Activated gamma-delta T cell treated with anti-CD3 and anti-CD28 coated beads, Interleukin-2, amount 50 U/mL, for 16 hours (primary cell): ENCODE results near the gene PLEKHN1.
"Not testable (repeated sequence)": the region's sequence is repeated elsewhere in the genome, so short reads cannot be mapped to it uniquely, and the experiment has no call there.

Experiments used
- DNase-seq: peaks from one replicate; pipeline ENCODE4 v3.0.0-alpha.2; 2020; ENCODE audit warnings: low read depth

The PLEKHN1 gene

DNA sequence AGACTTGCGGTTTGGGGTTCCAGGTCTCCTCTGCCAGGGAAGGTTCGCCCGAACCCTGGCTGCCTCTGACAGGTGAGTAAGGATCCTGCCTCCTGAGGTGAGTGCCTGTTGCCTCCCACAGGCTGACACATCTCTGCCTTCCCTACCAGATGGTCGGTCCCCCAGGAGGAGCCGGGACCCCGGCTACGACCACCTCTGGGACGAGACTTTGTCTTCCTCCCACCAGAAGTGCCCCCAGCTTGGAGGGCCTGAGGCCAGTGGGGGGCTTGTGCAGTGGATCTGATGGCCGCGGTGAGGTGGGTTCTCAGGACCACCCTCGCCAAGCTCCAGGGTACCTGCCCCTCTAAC lies 8.0 kb downstream of the PLEKHN1 start:
- no peak for DNase-seq

DNA sequence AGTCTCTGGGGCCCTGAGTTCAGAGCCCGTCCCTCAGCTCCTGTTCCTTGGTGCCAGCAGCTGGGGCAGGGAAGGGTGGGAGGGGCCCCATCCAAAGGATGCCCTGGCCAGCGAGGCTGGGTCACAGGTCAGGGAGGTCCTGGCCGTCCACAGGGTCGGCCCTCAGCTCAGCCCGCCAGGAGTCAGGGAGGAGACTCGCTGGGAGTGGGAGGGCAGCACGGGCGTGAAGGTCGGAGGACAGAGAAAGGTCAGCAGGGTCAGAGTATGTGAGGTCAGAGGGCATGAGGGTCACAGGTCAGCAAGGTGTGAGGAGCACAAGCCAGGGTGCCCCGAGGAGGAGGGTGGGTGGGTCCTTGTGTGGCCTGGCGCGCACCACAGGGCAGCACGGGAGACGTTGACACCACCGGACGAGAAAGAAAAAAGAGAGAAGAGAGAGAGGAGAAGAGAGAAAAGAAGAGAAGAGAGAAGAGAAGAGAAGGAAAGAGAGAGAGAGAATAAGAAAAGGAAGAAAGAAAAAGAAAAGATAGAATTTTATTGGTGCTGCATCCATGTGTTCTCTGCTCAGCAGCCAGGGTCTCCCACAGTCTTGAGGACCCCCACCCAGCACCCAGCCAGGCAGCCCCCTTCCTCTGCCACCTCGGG lies 8.5 kb downstream of the PLEKHN1 start:
- DNase-seq = no peak

DNA sequence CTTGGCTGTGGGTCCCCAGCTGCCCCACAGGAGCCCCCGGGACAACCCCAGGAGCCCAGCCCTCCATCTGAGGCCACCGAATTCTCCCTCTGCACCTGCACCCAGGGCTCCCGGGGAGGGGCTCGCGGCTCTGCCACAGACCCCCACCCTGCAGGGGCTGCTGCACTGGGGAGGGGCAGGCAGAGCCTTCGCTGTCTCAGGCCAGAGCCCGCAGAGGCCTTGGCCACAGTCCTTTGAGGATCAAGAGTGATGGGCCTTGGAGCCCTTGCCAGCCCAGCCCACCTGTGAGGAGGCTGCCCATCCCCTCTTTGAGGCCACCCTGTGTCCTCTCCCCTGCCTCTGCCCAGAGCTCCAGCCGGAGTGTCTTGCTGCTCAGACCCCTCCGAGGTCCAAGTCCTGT lies 9.1 kb downstream of the PLEKHN1 start:
- DNase-seq = no peak

DNA sequence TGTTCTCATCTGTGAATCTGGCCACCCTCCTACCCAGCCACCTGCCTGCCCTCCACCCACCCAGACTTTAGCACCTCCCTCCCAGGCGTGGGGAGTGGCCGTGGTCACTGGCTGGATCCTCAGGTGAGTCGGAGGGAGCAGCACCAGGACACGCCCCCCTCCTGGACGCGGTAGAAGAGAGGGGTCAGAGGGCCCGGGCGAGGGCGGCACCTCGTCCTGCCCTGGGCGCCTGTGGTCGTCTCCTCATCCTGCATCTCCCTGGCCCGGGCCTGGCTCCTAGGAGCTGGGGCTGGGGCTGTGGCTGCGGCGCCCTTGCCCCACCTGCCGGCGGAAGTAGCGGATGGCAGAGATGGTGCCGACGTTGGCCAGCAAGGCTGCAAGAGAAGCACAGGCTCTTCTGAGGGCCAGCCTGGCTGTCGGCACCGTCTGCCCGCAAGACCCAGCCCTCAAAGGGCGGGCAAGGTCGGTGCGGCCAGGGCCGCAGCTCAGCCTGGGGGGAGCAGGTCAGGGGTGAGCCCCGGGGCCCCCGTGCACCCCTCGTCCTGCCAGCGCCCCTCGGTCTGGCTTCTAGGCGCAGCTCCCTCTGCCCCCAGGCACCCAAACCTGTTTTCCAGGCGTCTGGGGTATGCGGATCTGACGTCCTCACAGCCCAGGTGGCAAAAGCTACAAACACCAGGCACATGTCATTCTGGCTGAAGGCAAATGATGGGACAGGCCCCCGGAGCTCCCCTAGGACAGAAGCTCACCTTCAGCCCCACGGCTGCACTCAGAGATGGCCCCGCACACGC lies 9.8 kb downstream of the PLEKHN1 start:
- DNase-seq = peak; percentile 55

DNA sequence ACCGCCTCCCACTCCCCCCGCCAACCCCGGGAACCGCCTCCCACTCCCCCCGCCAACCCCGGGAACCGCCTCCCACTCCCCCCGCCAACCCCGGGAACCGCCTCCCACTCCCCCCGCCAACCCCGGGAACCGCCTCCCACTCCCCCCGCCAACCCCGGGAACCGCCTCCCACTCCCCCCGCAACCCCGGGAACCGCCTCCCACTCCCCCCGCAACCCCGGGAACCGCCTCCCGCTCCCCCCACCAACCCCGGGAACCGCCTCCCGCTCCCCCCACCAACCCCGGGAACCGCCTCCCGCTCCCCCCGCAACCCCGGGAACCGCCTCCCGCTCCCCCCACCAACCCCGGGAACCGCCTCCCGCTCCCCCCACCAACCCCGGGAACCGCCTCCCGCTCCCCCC lies 10.5 kb downstream of the PLEKHN1 start:
- DNase-seq = not testable (repeated sequence)

DNA sequence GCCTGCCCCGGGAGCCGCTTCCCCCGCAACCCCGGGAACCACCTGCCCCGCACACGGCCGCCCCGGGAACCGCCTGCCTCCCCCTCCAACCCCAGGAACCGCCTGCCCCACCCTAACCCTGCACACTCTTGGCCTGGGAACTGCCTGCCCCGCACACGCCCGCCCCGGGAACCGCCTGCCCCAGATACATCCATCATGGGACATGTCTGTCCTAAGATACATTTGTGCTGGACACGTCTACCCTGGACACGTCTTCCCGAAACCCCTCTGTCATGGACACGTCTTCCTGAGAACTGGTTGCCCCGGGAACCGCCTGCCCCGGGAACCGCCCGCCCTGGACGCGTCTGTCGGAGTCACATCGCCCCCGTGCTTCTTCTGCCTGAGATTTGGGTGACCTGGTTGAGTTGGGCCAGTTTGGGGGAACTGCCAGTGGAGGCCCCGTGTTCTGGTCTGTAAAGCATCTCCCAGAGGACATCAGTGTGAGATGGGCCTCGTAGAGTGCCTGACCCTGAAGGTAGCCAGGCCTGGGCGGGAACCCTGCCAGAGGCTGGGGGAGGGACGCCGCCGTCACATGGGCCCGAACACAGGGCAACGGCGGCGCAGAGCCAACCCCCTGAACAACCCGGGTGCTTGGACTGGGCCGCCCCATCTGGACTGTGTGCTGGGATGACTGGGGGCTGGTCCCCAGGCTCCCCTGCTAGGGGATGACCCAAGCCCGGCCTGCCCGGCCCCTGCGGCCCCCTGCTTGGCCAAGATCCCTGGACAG lies 12.0 kb downstream of the PLEKHN1 start:
- DNase-seq = no peak

DNA sequence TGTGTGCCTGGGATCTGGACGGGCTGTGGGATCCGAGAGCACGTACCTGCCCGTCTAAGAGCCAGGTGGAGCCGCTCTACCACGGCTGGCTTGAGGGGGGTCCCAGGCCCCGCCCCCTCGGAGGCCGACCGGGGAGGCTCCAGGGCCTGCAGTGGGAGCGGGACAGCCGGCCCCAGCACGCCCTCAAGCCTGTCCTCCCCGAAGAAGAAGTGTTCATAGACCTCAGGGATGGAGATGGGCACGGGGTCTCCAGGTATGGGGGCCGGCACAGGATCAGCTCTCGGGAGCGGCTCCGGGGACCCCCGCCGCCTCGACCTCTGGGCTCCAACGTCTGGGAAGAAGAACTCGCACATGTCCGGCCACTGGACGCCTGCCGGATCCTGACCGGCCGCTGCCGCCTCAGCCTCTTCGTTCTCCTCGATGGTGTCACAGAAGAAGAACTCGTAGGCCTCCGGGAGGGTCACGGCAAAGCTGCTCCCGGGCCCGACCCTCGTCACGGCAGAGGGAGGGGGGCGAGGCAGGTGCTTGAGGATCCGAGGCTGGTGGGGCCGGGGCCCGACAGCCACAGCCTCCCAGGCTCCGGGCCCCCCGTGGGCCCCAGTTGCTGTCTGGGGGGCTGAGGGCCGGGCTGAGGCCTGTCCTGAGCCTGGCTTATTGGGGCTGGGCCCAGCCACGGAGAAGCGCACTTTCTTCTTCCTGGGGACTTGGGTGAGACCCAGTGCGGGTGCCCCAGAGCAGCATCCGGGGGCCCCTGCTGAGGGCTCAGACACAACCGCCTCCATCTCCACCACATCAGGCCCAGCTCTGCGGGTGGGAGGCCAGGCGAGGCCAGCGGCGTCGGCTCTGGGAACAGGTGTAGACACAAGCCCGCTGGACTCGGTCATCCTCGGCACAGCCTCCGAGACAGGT lies 12.8 kb downstream of the PLEKHN1 start:
- DNase-seq = no peak

DNA sequence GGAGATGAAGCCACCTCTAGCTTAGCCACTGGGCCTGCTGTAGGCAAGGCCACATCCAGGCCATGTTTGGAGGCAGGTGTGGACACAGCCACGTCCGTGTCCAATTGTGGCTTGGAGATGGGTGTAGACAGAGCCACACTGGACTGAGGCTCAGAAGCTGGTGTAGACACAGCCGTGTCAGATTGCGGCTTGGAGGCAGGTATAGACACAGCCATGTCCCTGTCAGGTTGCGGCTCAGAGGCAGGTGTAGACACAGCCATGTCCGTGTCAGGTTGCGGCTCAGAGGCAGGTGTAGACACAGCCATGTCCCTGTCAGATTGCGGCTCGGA lies 13.4 kb downstream of the PLEKHN1 start:
- no peak for DNase-seq

DNA sequence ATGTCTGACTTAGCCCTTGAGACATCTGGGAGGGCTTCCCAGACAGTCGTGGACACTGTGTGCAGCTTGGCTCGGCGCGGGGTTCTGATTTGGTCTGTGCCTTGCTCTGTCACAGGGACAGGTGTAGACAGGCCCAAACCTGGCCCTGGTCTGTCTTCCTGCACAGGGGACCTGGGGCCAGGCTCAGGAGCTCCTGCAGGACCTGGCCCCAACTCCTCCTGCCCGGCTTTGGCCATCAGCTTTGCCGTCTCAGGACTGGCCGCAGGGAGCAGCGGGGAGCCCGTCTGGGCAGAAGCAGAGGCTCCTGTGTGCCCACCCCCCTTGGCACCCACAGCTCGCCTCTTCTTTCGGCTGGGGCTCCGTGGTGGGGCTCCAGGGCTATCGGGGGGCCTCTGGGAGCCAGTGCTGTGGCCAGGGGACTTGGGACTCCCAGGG lies 13.9 kb downstream of the PLEKHN1 start:
- DNase-seq = no peak

DNA sequence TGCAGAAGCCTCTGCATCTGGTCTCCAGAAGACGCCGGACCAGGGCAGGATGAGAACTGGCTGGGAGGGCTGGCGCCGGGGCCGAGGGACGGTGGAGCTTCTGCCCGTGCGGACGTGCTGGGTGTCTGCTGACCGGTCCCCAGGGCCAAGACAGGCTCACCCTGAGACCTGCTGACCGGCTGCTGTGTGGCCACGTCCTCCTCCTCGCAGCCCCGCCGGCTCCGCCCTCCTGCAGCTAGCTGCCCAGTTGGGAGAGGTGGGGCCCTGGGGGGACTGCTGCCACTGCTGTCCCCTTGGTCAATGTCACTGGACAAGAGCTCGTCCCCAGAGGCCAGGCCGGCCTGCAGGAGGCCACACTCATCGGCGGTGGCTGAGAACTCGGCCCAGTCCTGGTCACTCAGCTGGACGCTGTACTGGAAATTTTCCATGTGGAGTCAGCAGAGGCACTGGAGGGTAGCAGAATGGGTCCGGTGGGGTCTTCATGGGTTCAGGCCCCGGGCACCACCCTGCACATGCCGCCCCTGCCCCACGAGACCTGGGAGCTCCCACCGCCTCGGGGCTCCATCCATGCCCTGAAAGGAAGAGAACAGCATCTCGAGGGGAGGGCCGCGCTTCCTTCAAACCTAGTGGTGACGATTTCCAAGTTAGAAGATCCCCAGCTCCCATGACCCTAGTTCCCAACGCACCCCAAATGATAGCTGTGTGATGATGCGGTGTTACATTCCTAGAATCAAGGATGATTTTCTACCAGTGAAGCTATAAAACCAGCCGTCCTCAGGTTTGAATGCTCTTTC lies 14.5 kb downstream of the PLEKHN1 start:
- no peak for DNase-seq

DNA sequence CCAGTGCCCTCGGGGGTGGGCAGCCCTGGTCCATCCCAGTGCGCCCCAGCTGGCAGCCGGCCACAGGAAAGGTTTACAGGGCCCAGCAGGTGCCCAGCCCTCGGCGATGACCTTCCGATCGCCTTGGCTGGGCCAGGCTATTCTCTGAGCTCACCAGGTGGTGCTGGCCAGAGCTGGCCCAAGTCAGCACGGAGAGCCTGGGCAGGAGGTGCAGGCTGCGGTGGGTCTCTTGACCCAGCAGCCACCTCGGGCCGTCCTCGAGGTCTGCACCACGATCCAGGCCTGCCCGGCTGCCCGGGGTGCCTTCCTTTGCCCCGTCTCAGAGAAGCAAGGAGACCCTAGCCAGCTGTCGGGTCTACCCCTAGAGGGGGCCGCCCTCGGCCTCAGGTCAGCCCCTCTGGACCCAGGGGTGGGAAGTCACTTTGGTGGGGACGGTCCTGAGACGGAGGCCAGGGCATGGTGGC lies 15.2 kb downstream of the PLEKHN1 start:
- no peak for DNase-seq

DNA sequence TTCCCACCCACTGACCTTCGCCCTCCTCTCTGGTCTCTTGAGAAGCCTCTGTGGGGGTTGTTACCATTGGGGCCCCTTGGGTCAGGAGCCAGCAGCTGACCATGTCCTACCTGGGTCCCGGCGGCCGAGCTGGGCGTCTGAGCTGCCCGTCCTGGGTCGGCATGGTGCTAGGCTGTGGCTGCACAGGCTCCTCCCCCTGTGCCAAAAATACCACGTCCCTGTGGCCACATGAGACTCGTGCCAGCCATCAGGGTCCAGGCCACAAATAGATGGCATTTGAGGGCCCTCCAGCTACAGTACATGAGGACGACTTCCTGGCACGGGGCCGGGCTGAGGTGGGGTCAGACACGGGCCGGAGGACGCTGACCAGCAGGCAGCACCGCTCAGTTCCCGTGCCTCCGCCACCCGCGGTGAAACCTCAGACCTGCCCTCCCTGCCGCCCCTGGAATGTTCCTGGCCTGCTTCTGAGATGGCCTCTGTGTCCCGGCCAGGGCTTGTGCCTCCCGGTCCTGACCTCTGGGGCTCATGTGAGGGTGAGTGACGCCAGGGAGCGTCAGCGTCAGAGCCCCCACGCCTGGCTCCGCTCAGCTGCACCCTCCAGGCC lies 15.8 kb downstream of the PLEKHN1 start, which contains the start of gene PERM1:
Gene PERM1 (minus strand): TSS at position 139 of the 604 bp plus-strand sequence. CDS start 1,064 bp downstream, outside the sequence.
- no peak for DNase-seq

DNA sequence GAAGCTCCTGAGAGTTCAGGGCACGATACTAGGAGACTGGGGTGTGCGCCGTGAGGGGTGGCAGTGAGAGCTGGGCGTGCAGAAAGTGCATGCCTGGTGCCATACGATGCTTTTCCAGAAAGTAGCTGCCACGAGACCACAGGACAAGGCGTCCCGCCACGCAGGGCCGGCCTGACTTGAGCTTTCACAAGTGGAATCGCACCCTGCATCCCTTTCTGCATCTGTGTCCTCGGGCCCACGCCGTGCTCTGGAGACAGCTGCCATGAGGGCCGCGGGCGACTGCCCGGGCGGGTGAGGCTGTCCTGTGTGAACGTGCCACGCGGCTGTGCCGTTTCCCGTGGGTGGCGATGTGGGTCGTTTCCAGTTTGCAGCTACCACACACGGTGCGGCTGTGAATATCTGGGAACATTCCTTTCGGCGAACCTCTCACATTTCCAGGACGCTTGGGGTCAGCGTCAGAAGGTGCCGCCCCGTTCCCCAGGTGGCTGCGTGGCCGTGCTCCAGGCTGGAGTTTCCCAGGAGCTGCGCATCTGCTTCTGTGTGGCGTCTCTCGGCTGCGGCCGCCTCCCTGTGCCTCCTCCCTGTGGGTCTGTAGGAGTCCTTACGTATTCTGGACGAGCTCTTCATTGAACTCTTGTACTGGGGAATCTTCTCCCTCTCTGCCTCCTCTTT lies 16.6 kb downstream of the PLEKHN1 start:
- no peak for DNase-seq

DNA sequence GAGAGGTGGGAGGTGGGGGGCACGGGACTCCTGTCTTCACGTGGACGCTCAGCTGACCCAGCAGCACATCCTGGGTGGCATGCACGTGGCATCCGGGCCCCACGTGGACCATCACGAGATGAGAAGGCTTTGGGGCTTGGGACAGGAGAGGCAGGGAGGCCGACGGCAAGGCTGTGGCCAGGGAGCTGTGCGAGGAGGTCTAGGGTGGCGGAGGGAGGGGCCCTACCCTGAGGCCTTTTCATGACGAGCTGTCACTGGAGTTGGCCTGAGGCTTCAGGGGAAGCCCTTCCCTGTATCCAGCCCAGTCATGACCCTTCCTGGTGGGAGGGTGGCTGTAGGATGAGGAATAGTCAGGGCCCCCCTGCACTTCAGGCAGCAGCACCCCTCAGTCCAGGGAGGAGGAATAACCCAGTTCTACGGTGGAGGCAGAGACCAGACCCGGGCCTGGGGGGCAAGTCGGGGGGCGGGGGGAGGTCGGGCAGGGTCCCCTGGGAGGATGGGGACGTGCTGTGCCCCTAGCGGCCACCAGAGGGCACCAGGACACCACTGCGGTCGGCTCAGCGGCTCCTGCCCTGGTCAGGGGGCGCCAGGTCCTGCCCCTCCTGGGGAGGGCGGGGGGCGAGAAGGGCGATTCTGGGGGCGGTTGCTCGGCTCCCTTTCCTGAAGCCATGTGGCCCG lies 17.7 kb downstream of the PLEKHN1 start:
- peak; percentile 51 for DNase-seq

DNA sequence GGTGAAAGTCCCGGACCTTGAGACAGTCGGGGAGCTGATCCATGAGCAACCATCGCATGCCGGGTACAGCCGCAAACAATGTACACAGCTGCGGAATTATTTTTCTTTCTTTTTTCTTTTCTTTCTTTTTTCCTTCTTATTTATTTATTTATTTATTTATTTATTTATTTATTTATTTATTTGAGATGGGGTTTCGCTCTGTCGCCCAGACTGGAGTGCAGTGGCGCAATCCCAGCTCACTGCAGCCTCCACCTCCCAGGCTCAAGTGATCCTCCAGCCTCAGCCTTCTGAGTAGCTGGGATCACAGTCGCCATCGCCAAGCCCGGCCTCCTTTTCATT lies 18.2 kb downstream of the PLEKHN1 start:
- DNase-seq = no peak

DNA sequence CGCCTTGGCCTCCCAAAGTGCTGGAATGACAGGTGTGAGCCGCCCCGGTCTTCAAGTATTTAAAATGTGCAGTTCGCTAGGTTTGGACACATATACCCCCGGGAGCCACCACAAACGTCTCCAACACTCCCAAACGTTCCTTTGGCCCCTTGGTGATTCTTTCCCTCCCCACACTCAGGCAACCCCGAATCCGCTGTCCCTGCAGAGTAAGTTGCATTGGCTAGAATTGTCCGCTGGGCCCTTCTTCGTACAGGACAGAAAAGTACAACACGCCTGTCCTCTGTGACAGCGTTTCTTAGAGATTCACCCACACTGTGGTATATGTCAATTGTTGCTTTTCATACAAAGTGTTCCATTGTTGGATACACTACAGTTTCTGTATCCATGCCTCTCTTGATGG lies 18.8 kb downstream of the PLEKHN1 start:
- DNase-seq = no peak

DNA sequence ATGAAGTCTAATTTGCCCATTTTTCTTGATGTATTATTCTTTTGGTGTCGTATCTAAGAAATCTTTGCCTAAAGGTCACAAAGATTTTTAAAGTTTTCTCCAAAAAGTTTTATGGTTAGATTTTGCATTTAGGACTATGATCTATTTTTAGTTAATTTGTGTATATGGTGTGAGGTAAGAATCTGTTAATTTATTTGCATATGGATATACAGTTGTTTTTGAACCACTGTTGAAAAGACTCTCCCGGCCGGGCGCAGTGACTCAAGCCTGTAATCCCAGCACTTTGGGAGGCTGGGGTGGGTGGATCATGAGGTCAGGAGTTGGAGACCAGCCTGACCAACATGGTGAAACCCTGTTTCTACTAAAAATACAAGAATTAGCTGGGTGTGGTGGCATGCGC lies 21.8 kb downstream of the PLEKHN1 start:
- DNase-seq = not testable (repeated sequence)

DNA sequence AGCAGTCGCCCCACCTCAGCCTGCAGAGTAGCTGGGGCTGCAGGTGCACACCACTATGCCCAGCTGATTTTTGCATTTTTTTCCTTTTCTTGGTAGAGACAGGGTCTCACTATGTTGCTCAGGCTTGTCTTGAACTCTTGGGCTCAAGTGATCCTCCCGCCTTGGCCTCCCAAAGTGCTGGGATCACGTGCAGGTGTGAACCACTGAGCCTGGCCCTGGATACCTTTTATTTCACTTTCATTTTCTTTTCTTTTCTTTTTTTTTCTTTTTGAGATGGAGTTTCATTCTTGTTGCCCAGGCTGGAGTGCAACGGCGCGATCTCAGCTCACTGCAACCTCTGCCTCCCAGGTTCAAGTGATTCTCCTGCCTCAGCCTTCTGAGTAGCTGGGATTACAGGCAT lies 25.0 kb downstream of the PLEKHN1 start:
- not testable (repeated sequence) for DNase-seq

DNA sequence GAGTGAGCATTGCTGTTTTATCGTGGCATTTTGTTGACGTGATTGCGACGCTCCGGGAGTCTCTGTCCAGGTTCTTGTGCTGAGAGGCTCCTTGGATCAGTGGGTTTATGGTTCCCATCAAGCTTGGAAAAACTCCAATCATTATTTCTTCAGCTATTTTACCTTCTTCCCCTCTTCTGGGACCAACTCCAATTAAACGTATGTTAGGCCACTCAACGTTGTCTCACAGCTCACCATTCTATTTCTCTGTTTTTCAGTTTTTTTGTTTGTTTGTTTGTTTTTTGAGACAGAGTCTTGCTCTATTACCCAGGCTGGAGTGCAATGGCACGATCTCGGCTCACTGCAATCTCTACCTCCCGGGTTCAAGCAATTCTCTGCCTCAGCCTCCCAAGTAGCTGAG lies 25.6 kb downstream of the PLEKHN1 start:
- DNase-seq = no peak

DNA sequence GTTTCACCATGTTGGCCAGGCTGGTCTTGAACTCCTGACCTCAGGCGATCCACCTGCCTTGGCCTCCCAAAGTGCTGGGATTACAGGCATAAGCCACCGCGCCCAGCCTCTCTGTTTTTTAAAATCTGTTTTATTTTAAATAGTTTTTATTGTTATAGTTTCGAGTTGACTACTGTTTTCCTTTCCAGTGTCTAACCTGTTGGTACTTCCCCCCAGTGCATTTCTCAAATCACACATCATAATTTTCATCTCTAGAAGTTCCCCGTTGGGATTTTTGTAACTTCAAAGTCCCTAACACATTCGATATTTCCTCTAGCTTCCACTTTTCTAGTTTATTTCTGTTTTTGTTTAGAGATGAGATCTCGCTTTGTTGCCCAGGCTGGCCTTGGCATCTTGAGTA lies 26.1 kb downstream of the PLEKHN1 start:
- no peak for DNase-seq
